Measurements from ENCODE around the gene SPATS2L. TPM values are rescaled to one million over a fixed set of nuclear protein-coding genes. Genes with fewer than 3 reads are reported as not detected.

SPATS2L gene
- total RNA-seq, 2 donors from 2014 or later = 40.3 to 89.9 TPM

DNA sequence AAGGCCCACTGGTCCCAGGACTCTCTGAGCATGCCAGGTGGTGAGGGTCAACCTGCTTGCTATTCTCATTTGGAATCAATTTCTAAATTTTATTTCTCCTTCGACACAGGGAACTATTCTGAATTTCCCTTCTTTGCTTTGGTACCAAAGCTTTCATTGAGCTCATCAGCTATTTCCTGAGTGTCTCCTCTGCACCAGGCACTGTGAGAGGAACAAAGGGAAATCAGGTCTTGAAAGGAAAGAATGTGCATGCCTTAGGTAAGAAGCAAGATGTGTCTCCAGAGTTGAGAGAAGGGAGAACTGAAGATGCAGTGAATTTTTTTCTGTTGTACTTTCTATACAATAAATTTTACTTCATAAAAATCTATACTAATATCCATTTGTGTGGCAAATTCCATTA is 17.9 kb downstream of the SPATS2L start:
- Mint-ChIP-seq H3K36me3 (ENCODE audit: low read depth) (no peaks in the 10 kb centered on the region), H3K9me3 (no peaks in the 10 kb centered on the region), H3K27ac (no peak overlapping the region), H3K4me3 (no peak overlapping the region), H3K4me1 (peaks cover 44% of the 10 kb centered on the region), H3K27me3 (ENCODE audit: insufficient read depth) (no peaks in the 10 kb centered on the region)
- H3K27ac ChIP-seq (ENCODE audit: low read depth, low read length) = no peak overlapping the region
- peaks cover 8% of the 10 kb centered on the region for H3K4me1 ChIP-seq (ENCODE audit: control insufficient read depth, insufficient read depth, low read length)
- no peaks in the 10 kb centered on the region for H3K27me3 ChIP-seq (ENCODE audit: control insufficient read depth, insufficient read depth, low read length, poor library complexity, severe bottlenecking)
- no peaks in the 10 kb centered on the region for H3K36me3 ChIP-seq (ENCODE audit: control insufficient read depth, insufficient read depth, low read length)
- no peaks in the 10 kb centered on the region for H3K9me3 ChIP-seq (ENCODE audit: control insufficient read depth, low read length)
- WGBS, 2 experiments (ENCODE audit: insufficient coverage in 1 of 2, insufficient read length in 1 of 2) = 63 to 82% methylated on average over 1 of the region's 1 CpG
- no peak overlapping the region for H3K9ac ChIP-seq (ENCODE audit: extremely low read depth, low read length, poor library complexity, severe bottlenecking)
- DNase-seq = no peak
- TF ChIP-seq, protein P1, sequence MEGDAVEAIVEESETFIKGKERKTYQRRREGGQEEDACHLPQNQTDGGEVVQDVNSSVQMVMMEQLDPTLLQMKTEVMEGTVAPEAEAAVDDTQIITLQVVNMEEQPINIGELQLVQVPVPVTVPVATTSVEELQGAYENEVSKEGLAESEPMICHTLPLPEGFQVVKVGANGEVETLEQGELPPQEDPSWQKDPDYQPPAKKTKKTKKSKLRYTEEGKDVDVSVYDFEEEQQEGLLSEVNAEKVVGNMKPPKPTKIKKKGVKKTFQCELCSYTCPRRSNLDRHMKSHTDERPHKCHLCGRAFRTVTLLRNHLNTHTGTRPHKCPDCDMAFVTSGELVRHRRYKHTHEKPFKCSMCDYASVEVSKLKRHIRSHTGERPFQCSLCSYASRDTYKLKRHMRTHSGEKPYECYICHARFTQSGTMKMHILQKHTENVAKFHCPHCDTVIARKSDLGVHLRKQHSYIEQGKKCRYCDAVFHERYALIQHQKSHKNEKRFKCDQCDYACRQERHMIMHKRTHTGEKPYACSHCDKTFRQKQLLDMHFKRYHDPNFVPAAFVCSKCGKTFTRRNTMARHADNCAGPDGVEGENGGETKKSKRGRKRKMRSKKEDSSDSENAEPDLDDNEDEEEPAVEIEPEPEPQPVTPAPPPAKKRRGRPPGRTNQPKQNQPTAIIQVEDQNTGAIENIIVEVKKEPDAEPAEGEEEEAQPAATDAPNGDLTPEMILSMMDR (conservative IDR thresholded peaks at IDR 0.05) = no peak
- no peak overlapping the region for H3K4me3 ChIP-seq (ENCODE audit: low read length)

DNA sequence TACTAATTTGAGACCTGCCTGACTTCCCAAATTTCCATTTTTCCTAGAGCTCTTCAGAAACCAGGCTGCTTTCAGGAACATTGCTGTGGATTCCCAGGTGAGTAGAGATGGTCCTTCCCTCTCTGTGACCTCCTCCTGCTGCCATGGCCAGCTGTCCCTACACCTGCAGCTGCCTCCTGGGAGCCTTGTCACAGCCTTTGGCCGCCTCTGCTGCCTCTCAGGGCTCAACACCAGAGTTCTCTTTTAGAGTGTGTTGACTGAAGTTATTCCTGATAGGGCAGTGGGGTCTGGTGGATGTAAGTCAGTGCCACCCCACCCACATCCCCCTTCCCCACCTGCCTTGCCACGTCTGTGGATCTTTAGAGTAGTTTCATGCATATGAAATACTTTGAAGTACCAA is 22.9 kb downstream of the SPATS2L start:
- peaks cover 8% of the 10 kb centered on the region for H3K9me3 Mint-ChIP-seq
- no peaks in the 10 kb centered on the region for H3K4me1 ChIP-seq (ENCODE audit: control insufficient read depth, insufficient read depth, low read length)
- no peaks in the 10 kb centered on the region for H3K27me3 ChIP-seq (ENCODE audit: control insufficient read depth, insufficient read depth, low read length, poor library complexity, severe bottlenecking)
- 100% methylated on average over 2 of the region's 2 CpGs; no CpG with 5 or more reads in 1 of the 2 experiments for WGBS, 2 experiments (ENCODE audit: insufficient coverage in 1 of 2, insufficient read length in 1 of 2)
- H3K9me3 ChIP-seq (ENCODE audit: control insufficient read depth, low read length) = no peaks in the 10 kb centered on the region
- H3K36me3 ChIP-seq (ENCODE audit: control insufficient read depth, insufficient read depth, low read length) = peaks cover 19% of the 10 kb centered on the region
- peaks cover 6% of the 10 kb centered on the region for H3K4me1 Mint-ChIP-seq
- no peaks in the 10 kb centered on the region for H3K27me3 Mint-ChIP-seq (ENCODE audit: insufficient read depth)
- no peak overlapping the region for H3K27ac Mint-ChIP-seq
- H3K4me3 ChIP-seq (ENCODE audit: low read length) = no peak overlapping the region
- H3K36me3 Mint-ChIP-seq (ENCODE audit: low read depth) = peaks cover 29% of the 10 kb centered on the region
- H3K9ac ChIP-seq (ENCODE audit: extremely low read depth, low read length, poor library complexity, severe bottlenecking) = no peak overlapping the region
- H3K4me3 Mint-ChIP-seq = no peak overlapping the region
- DNase-seq = no peak
- H3K27ac ChIP-seq (ENCODE audit: low read depth, low read length) = no peak overlapping the region
- TF ChIP-seq, protein P1 (conservative IDR thresholded peaks at IDR 0.05) = no peak

DNA sequence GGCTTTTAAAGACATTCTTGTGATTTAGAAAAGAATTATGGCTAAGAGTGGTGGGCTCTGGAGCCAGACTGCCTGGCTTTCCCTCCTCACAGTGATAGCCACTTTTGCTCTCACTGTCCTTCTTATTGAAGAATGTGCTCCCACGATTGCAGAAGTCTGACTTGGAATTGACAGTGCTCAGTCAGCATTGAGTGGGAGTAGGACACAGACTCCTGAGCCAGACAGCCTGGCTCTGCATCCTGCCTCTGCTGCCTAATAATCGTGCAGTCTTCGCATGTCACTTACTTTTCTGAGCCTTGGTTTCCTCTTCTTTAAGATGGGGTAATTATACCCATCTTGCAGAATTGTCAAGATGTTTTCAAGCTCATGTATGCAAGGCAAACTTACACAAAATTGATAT is 23.3 kb downstream of the SPATS2L start:
- DNase-seq = no peak
- Mint-ChIP-seq H3K4me1 (peaks cover 4% of the 10 kb centered on the region), H3K4me3 (no peak overlapping the region), H3K27ac (peak overlapping the region; percentile 55), H3K27me3 (ENCODE audit: insufficient read depth) (no peaks in the 10 kb centered on the region), H3K9me3 (peaks cover 10% of the 10 kb centered on the region), H3K36me3 (ENCODE audit: low read depth) (peaks cover 31% of the 10 kb centered on the region)
- Histone ChIP-seq H3K9ac (ENCODE audit: extremely low read depth, low read length, poor library complexity, severe bottlenecking) (no peak overlapping the region), H3K27me3 (ENCODE audit: control insufficient read depth, insufficient read depth, low read length, poor library complexity, severe bottlenecking) (no peaks in the 10 kb centered on the region), H3K9me3 (ENCODE audit: control insufficient read depth, low read length) (no peaks in the 10 kb centered on the region), H3K36me3 (ENCODE audit: control insufficient read depth, insufficient read depth, low read length) (peaks cover 19% of the 10 kb centered on the region), H3K27ac (ENCODE audit: low read depth, low read length) (no peak overlapping the region), H3K4me1 (ENCODE audit: control insufficient read depth, insufficient read depth, low read length) (no peaks in the 10 kb centered on the region), H3K4me3 (ENCODE audit: low read length) (no peak overlapping the region)
- WGBS, 2 experiments (ENCODE audit: insufficient coverage in 1 of 2, insufficient read length in 1 of 2) = 84 to 89% methylated on average over 1 to 3 of the region's 3 CpGs
- TF ChIP-seq, protein P1 (conservative IDR thresholded peaks at IDR 0.05) = no peak

All from endodermal cell (in vitro differentiated cells).